GM18520 (cell line): ENCODE results near the gene NMNAT2.
A peak's percentile ranks its signal among the peaks of the same experiment; 100 is the strongest.
"Not testable (repeated sequence)": the region's sequence is repeated elsewhere in the genome, so short reads cannot be mapped to it uniquely, and the experiment has no call there.

Experiments used
- ATAC-seq: cut with Tn5 transposase; IDR thresholded peaks from one replicate; pipeline ENCODE4 v1.9.1; 2021; ENCODE audit not compliant: unreplicated experiment

NMNAT2 gene

DNA sequence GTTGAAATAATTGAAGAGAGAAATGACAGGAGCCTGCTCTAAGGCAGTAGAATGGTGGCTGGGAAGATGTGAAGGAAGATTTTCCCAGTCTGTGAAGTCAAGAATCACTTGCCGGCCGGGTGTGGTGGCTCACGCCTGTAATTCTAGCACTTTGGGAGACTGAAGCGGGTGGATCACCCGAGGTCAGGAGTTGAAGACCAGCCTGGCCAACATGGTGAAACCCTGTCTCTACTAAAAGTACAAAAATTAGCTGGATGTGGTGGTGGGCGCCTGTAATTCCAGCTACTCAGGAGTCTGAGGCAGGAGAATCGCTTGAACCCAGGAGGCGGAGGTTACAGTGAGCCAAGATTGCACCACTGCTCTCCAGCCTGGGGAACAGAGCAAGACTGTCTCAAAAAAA, 177.3 kb downstream of the NMNAT2 start:
- ATAC-seq = not testable (repeated sequence)

DNA sequence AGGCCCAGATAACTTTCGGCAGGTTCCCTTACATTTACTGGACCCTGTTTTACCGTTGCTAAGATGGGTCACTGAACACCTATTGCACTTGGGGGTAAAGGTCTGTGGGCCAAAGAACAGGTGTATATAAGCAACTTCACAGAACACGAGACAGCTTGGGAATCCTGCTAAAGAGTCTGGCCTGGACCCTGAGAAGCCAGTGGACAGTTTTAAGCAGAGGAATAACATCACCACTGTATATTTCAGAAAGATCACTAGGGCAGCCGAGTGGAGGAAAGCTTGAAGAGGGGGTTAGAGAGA, 177.7 kb downstream of the NMNAT2 start:
- ATAC-seq = no peak

DNA sequence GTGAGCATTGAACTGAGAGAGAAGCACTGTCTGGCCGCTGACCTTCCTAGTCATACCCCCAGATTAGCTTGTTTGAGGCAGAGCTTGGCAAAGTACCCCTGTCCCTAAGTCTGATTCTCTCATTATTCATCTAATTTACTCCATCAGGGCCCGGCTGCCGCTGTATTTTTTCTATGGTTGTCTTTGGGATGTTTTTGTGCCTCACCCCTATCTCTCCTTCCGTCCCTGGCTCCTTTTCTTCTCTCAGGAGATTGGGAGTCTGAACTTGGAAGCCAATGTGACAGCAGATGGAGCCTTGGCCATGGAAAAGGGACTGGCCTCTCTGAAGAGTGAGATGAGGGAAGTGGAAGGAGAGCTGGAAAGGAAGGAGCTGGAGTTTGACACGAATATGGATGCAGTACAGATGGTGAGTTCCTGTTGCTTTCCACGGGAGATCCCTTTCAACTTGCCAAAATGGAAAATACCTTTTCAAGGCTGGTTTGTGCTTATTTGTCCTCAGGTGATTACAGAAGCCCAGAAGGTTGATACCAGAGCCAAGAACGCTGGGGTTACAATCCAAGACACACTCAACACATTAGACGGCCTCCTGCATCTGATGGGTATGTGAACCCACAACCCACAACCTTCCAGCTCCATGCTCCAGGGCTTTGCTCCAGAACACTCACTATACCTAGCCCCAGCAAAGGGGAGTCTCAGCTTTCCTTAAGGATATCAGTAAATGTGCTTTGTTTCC, 178.2 kb downstream of the NMNAT2 start:
- ATAC-seq = no peak

DNA sequence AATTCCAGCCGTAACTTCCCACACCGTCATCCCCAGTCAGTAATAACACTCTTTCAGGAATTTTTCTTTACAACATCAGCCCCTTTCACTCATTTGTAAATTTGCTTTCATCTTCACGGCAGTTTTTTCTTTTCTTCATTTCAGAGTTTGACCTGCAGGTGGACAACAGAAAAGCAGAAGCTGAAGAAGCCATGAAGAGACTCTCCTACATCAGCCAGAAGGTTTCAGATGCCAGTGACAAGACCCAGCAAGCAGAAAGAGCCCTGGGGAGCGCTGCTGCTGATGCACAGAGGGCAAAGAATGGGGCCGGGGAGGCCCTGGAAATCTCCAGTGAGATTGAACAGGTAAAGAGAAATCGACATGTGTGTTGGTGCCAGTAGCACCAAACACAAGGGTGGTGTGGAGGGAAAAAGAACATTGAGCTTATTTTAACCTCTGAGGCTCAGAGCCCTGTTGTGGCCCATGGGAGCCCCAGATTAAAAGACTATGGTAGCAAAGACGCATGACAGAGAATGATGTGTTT, 178.9 kb downstream of the NMNAT2 start:
- ATAC-seq = no peak

DNA sequence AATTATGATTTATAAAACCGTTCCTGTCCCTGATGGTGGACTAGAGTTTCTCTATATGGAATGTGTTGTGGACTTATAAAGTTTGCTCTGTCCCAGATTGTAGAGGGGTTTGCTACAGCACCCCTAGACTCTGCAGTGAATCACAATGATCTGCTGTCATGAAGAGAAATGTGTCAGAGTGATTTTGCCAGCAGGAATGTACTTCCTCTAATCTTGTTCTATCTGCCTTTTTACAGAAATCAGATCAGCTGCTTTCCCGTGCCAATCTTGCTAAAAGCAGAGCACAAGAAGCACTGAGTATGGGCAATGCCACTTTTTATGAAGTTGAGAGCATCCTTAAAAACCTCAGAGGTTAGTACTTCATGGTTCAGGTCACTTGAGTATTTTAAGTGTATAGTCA, 180.1 kb downstream of the NMNAT2 start:
- no peak for ATAC-seq

DNA sequence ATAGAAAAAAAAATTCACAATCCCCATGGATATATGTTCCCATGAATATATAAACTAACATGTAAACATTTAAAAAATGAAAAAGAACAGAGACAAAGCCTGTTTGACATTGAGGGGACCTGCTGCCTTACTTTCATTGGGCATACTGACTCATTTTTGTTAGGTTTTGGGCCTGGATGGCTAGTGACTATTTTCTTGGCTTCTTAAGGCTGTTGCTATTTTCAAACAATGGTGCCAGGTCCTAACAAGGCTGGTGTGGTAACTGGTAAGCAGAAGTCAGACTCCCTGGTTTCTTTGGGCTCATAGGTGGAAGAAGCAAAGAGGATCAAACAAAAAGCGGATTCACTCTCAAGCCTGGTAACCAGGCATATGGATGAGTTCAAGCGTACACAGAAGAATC, 181.1 kb downstream of the NMNAT2 start:
- ATAC-seq = no peak

DNA sequence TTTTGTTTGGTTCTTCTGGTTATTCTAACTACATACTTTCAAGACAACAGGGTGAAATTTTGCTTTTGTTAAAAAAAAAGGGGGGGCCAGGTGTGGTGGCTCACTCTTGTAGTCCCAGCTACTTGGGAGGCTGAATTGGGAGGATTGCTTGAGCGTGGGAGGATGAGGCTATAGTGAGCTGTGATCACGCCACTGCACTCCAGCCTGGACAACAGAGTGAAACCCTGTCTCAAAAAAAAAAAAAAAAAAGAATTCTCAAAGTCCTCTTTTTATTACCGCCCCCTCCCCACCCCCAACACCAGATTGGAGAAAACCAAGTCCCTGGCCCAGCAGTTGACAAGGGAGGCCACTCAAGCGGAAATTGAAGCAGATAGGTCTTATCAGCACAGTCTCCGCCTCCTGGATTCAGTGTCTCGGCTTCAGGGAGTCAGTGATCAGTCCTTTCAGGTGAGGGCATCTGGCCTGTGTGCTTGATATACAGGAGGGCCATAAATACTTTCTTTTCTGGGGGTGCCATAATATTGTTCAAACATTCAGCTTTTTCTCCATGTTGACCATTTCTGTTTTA, 181.9 kb downstream of the NMNAT2 start:
- ATAC-seq = no peak

DNA sequence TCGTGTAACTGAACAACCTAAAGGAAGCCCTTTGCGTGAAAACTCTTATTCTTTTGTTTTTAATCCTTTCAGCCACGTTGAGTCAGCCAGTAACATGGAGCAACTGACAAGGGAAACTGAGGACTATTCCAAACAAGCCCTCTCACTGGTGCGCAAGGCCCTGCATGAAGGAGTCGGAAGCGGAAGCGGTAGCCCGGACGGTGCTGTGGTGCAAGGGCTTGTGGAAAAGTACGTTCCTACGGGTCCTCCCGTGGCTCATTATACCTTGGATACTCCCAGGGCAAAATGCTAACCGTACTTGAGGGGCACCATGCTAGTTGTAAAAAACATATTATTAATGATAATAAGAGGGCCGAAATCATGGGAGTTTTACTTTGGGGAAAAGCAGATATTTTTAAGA, 182.7 kb downstream of the NMNAT2 start:
- no peak for ATAC-seq

DNA sequence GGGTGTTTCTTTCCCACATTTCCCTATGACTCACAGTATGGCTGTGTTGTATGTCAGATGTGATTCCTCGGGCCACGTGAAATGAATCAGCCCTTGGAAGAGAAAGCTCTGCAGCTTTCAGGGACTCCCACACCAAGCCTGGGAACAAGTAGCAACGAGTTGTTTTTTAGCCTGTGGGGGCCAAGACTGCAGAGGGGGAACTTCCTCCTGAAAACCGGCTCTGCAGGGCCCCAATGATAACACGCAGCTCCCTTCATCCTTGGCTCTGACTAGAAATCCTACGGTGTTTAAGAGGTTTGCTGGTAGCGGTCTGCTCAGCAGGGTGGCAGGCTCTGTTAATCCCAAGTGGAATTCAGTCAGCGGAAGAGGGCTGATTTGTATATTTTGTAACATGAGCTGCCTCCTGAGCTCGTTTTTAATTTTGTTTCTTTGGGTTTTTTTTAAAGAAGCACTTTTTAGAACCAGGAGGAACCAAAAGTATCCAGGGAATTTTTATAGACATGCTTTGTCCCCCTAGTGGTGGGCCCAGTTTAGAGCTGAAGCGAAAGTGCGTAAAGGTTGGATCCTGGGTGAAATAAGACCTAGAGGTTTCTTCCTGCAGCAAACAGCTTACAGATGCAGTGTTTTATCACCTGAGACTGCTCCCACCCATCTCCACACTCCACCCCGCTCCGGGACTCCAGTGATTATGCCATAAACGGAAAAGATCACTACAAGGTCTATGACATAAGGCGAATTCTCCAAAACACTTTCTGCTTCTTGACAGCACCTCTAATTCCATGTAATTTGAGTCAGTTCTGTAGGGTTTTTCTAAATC, 183.3 kb downstream of the NMNAT2 start:
- ATAC-seq = no peak

DNA sequence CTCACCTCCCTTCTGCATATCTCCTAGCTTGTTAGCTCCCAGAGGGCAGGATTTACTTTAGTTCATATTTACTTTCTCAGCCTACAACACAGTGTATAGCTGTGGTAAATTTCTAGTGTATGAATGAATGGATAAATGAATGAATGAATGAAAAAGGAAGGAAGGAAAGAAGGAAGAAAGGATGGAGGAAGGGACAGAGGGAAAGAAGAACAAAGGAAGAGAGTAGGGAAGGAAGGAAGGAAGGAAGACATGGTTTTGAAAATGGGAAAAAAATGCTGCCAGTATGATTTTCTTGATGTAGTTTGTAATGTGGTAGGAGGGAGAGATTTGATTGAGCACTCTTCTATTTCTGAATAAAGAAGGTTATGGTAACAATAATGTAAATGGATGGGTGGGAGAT, 185.1 kb downstream of the NMNAT2 start:
- ATAC-seq = no peak

DNA sequence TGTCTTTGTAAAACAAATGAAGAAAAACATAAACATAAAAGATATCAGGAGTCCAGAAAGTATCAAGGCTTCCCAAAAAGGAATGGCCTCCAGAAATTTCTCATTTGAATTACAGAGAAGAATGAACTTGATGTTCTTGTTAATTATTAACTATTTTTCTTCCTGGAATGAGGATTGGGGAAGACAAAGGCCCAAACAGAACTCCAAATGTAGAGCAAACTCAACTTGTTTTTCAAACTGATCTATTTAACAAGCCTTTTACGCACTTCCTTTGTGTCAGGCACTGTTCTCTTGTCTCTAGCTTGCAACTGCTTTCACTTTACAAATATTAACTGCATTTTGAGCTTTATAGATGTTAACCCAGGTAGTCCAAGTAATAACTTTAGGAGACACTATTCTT, 186.6 kb downstream of the NMNAT2 start:
- no peak for ATAC-seq

DNA sequence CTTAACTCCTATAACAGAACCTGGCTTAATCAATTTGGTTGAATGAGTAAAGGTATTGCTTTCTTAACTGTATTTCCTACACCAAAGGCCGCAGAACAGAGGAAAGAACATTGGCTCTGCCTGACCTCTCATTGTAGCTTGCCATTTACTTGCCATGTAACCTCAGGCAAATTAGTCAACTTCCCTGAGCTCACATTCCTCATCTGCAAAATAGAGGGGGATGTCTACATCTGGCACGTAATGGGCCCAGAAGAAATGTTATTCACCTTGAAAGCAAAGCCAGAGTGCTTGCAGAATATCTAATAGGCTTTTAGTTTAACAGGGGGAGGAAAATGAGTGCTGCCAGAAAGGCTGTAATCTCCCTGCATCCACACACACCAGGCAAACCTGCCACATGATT, 187.8 kb downstream of the NMNAT2 start:
- ATAC-seq = no peak

DNA sequence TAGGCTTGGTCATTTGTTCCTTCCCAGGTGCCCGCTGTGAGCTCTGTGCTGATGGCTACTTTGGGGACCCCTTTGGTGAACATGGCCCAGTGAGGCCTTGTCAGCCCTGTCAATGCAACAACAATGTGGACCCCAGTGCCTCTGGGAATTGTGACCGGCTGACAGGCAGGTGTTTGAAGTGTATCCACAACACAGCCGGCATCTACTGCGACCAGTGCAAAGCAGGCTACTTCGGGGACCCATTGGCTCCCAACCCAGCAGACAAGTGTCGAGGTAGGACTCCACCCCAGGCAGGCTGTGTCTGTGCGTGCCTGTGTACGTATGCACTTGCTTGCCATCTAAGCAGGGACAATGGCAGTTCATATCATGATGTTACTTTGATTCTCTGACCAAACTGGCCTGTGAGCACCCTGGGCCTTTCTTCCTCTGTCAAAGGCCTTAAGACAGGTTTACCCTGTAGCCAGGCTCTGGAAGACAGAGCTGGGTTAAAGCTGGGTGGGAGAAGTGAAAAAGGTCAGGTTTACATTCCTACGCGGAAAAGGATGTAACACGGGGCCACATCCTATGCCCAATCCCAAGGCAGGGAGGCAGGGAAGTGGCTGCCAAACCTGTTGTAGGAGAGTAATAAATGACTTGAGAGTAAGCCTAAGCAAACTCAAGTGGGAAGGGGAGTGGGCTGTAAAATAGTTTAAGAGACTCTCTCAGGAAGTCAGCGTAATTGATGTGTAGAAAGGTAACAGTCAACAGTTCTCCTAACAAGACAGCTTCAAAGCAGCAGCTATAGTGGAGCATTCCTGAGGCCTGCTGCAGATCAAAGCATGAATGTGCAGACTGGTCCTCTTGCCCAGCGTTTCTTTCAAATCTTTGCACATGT, 189.6 kb downstream of the NMNAT2 start:
- no peak for ATAC-seq

DNA sequence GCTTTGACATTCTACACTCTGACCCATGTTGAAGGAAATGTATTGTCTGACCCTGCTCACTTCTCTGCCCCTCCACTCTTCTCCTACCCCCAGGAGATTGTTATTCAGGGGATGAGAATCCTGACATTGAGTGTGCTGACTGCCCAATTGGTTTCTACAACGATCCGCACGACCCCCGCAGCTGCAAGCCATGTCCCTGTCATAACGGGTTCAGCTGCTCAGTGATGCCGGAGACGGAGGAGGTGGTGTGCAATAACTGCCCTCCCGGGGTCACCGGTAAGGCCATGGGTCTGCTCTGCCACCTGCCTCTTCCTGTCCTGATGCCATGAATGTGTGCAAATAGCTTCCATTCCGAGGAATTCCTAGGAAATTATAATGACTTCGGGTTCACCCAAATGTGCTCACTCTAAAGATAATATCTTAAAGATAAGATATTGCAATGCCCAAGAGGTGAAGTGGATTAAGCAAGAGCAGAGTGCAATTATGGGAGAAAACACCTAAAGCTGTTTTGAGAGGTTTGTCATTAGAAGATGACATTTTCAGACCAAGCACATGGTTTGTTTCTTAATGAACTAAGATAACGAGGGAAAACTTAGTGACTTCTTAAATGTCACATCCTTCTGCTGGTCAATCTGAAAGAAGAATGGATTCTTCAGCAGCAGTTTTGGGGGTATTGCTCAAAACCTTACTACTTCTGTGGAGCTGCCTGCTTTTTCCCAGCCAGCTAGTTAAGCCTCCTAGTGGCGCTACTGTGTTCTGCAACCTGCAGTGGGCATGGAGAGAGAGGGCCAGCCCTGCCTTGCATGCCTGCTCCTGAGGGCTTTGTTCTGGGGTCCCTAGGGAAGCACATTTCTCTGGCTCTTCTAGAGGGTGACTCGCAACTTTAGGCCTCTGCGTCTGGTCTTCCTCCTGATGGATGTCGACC, 190.5 kb downstream of the NMNAT2 start:
- peak; percentile 50 for ATAC-seq

DNA sequence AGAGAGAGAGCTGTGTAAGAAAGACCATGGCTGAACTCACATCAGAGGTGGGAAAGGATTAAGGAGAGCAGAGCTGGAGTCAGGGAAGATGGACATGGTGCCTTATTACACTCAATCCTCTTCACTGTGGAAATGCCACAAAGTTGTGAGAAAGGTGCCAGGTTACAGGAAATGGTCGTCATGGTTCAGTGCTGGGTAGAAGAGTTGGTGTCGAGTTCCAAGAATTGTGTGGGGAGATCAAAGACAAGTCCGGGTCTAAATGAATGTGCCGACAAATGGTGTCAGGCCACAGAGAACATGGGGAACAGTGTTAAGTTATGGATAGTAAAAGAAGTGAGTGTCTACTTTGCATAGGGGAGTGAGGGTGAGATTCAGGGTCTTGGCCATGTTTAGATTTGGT, 191.2 kb downstream of the NMNAT2 start:
- ATAC-seq = no peak

DNA sequence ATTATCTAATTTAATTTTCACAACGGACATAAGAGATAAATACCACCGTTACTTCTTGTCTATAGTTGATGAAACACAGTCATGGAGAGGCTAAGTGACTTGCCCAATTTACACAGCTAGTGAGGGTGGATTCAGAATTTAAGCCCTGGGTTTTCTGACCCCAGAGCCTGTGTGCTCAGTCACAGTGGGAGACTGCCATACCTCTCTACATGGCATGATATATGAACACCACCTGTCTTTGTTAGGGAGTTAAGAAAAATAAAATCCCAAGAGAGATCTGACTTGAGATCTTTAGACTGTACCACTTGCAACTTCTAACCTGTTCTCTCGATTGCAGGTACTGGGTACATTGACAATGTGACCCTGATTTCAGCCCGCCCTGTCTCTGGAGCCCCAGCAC, 191.8 kb downstream of the NMNAT2 start:
- no peak for ATAC-seq

DNA sequence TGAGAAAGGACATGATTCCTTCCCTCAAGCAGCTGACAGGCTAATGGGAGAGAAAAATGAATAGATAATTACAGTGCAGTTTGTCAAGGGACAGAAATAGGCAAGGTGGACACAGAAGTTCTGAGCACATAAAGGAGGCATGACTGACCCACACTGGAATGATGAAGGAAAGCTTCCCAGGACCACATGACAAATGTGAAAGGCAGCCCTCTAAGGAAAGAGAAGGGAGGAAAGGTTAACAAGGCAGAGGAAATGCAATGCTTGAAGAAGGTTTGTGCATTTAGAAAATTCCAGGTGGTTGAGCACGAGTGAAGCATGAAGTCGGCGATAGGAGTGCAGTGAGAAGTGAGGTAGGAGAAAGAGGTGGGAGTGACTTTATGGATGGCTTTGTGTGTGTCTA, 194.7 kb downstream of the NMNAT2 start:
- no peak for ATAC-seq

DNA sequence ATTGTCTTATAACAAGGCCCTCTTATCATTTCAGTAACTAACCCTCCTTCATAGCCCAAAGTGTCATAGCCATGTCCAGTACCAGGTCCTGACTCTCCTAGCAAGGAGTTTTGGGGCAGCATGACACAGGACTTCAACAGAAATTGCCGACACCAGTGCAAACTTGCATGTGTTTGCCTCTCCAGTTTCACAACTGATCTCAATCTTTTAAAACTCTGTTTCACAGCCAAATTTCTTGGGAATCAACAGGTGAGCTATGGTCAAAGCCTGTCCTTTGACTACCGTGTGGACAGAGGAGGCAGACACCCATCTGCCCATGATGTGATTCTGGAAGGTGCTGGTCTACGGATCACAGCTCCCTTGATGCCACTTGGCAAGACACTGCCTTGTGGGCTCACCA, 195.3 kb downstream of the NMNAT2 start:
- ATAC-seq = no peak

DNA sequence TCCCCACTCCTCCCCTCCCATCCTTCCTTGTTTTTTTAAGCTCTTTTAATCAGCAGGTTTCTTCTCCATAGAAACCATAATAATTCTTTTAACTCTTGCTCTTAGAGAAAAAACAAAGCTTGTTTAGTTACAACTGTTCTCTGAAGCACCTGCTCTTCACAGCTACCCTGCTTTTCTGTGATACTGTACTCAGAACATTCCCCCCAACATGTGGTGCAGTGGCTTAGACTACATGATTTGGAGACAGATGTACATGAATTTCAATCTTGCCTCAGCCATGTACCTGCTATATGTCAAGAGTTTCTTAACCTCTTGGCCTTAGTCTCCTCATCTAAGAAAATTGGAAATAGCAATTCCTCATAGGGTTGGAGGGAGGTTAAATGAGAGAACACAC, 198.6 kb downstream of the NMNAT2 start:
- no peak for ATAC-seq

DNA sequence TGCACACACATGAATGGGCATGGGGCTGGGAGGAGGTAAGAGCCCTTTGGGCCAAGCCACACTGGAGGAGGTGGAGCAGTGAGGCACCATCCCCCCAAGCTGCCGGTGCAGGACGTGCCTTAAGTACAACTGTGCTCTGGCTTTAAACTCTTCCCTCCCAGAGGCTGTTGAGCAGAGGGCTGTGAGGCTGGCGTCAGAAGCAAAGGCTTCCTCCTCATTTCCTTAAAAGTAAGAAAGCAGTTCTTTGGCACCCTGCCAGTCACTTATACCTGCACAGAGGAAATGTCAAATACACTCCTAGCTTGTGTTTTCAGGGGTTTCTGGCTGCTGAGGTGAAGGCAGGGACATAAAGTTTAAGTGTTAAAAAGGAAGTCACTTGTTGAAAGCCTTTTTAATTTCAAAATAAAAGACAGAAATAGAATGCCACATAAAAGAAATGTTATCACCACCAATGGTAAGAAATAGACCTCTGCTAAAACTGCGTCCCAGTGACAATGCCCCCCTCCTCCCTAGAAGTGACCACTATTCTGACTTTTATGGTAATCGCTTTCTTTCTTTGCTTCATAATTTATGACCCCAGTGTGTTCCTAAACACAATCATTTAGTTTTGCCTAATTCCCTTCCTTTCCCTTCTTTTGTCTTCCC, 199.1 kb downstream of the NMNAT2 start:
- no peak for ATAC-seq
